T1000 (cell line): ENCODE data around the gene UBL4B.

Experiments used
- DNase-seq: peaks from one replicate; lab custom pipeline; 2025; ENCODE audit warnings: mixed read lengths; lab: John Stamatoyannopoulos, UW

UBL4B gene

DNA sequence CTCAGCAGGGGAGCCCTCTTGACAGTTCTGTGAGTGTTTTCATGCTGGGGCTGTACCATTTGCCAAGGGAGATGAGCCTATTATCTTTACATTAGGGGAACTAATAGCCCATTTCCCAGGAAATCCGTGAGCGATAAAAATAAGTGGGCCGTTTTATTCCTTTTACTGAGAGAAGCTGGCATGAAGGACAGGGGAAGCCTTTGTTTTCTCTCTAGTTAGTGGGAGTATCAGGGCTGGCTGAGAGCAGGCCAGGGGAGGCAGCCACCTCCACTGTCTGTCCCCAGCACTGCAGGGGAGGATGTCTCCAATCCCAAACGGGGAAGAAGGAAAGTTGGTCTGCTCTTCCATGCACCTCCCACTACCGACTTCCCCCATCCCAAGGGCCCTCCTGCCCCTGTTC is 2.5 kb downstream of the UBL4B start:
- DNase-seq = no peak

DNA sequence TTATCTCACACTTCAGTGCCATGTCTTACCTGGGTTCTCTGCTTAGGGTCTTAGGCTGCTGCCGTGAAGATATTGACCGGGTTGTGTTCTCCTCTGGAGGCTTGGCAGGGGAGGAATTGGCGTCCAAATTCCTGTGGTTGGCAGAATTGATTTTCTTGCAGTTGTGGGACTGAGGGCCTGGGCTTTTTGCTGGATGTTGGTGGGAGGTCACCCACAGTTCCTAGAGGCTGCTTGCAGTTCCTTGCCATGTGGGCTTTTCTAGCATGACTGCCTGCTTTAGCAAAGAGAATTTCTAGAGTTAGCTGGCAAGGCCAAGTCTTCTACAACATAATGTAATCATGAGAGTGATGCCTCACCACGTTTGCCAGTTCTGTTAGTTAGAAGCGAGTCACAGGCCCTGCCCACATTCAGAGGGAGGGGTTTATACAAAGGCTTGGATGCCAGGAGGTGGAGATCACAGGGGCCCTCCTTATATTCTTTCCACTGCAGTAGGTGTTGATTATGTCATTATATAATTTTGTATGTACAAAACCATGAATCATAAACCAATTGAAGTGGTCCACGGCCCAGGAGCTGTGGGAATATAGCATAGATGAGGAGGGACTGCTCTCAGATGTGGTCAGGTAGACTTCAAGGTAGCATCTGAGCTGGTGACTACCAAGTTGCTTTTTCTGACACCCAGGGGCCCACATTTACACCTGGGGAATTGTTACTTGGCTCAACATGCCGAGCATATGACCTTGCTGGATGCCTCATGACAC is 6.6 kb downstream of the UBL4B start:
- no peak for DNase-seq

DNA sequence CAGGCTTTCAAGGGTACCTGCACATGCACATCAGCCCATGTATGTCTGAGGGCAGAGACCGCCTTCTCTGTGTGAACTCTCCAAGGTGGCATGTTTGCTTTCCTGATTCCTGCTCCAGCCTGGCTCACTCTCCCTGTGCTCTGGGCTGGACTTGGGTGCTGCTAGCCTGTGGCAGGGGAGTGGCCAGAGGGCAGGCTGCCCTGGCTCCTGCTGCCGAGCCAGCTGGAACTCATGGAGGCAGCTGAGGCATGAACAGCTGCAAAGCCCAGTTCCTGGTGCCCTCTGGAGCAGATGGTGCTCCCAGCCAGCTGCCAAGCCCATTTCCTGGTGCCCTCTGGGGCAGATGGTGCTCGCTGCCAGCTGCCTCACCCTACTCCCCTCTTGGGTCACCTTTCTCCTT is 7.6 kb downstream of the UBL4B start:
- no peak for DNase-seq

DNA sequence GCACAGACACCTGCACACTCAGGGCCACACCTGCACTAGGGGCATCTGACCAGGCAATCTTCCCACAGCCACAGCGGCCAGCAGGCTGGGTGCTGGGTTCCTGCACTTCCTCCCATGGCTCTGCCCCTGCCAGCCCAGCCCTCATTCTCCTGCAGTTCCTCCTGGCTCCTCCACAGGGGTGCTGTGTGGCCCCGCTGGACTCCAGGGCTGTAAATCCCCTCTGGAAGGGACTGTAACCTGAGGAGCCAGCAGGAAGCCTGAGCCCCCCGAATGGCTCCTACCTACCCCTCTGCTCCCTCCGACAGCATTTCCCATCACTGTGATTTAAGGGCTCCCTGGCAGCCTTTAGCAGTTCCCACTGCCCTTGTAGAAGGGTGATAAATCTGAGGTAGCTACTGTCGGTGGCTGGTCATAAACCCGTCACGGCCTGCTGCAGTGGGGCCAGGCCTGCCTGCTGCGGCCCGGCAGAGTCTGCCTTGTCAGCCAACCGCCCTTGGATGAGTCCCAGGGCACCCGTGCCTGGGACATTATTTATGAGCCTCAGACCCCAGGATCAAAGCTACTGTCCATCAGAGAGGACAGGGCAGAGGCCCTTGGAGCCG is 8.8 kb downstream of the UBL4B start:
- DNase-seq = no peak

DNA sequence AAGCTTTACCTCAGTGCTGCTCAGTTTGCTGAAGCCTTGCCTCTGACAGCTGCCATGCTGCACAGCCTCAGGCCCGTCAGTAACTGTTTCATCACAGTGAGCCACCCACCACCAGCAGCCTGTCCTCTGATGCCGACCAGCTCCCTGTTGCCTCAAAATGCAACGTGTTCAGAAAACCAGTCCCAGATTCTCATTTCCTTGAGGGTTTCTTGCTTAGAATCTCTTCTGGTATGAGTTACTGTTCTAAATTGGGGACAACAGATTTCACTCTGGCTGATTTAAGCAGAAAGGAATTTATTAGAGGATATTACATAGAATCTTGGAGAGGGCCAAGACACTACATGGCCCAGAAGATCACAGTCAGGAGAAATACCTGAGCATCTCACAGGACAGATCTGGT is 11.0 kb downstream of the UBL4B start:
- no peak for DNase-seq

GRCh38 chr1:110125810-110126209 is 13.6 kb downstream of the UBL4B start:
- no peak for DNase-seq

- no peak for DNase-seq
These were observed 17.9 kb downstream of the UBL4B start for GRCh38 chr1:110130113-110130591.

- no peak for DNase-seq
These were observed 18.7 kb downstream of the UBL4B start for GRCh38 chr1:110130989-110131388.

DNA sequence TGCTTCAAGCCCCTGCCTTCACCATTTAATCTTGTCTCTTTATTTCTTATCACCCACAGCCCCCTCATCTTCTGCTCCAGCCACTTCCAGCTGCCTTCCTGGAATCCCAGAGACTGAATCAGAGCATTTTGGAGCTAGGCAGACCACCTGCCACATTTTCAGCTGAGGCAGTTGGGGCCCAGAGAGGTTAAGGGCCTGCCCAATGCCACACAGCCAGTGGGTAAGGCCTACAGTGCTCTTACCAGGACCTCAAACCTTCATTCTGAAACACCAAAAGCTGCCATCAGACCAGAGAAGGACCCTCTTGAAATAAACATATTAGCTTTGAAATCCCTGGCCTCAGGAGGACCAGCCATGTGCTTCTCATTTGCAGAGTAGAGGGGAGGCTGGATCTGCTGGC is 20.4 kb downstream of the UBL4B start:
- DNase-seq = no peak

GRCh38 chr1:110133436-110133835 is 21.2 kb downstream of the UBL4B start:
- DNase-seq = no peak

DNA sequence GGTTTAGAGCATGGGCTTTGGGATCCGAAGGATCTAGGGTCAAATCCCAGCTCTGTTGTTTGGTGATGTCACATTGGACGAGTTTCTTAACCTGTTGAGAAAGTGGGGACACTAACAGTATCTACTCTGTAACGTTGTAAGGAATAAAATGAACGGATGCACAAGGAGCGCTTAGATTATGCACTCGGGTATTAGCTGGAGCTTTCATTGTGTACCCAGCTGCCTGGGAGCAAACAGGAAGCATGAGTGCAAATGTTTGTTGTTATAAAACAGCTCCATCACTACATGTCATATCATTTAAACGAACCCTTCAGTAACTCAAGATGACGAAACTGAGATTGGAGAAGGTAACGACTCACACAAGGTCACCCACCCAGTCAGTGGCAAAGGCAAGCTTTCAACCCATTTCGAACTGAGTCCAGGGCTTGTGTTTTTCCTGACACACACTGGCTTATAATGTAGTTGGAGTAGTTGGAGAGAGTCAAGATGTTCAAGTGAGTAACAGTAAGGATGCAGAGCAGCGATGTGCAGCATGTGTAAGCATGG is 21.9 kb downstream of the UBL4B start:
- no peak for DNase-seq

DNA sequence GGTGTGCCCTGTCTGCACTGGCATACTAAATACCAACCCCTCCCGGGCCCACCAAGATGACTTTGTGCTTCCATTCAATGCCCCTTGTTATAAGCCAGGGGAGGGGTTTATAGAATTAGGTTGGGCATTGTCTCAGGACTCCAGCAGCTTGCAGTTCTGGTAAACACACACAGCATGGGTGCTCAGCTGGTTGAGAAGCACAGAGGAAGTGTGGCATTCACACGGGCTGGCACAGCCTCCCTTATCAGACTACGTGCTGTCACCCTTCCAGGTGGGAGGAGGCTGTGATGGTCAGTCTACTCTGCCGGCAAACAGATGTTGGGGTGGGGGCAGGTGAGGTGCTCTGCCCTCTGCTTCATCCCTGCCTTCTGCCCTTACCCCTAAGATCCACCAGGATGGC is 23.0 kb downstream of the UBL4B start:
- DNase-seq = no peak

GRCh38 chr1:110135666-110136065 is 23.4 kb downstream of the UBL4B start:
- DNase-seq = no peak

DNA sequence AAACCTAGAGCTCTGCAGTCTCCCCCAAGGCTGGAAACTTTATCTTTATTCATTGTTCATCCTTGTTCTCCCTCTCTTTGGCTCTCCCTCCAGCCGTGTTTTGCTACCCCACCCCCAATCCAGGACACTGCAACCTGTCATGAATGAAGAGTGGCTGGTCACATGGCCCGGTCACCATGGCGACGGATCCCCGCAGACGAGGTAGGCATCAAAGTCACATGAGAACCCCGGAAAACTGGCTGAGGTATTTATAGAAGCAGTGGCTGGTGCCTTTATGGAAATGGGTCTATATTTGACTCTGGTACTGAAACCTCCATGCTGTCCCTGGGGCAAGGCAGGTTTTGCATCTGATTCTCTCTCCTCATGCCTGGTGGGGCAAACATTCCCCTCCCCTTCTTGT is 24.7 kb downstream of the UBL4B start:
- no peak for DNase-seq

GRCh38 chr1:110138956-110139355 is 26.7 kb downstream of the UBL4B start:
- no peak for DNase-seq

DNA sequence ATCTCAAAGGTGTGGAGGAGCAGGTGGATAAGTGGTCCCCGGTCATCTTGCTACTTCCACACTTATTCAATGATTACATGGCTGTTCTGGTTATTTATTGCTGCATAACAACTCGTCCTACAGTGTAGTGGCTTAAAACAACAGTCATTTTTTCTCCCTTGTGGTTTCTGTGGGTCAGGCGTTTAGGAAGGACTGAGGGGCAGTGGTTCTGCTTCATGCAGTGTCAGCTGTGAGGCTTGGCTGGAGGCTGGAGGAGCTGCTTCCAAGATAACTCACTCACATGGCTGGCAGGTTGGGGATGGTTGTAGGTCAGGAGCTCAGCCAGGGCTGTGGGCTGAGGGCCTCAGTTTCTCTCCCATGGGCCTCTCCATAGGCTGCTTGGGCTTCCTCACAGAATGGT is 32.1 kb downstream of the UBL4B start:
- no peak for DNase-seq

DNA sequence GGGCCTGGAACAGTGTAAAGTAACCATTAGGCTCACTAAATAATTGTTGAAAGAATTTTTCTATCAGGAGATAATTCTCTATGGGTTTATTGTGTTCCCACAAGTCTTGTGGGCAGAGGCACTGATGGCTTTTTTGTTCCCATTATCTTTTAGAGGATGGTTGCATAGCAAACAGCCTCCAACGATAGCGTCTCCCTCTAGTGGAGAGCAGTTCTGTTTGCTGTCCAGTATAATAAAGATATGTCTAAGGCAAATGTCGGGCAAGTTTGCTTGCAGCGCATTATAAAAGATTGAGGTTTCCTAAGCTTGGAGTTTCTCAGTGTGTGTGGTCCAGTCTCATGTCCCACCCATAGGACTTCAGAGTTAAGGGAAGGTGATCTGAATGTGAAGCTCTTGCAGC is 36.7 kb downstream of the UBL4B start:
- DNase-seq = no peak

- no peak for DNase-seq
These were observed 38.3 kb downstream of the UBL4B start, which contains the start of gene SLC6A17 for GRCh38 chr1:110150330-110151174. TSS of gene SLC6A17 (plus strand) at chr1:110150494. CDS start at chr1:110166930, 16,436 bp downstream.

DNA sequence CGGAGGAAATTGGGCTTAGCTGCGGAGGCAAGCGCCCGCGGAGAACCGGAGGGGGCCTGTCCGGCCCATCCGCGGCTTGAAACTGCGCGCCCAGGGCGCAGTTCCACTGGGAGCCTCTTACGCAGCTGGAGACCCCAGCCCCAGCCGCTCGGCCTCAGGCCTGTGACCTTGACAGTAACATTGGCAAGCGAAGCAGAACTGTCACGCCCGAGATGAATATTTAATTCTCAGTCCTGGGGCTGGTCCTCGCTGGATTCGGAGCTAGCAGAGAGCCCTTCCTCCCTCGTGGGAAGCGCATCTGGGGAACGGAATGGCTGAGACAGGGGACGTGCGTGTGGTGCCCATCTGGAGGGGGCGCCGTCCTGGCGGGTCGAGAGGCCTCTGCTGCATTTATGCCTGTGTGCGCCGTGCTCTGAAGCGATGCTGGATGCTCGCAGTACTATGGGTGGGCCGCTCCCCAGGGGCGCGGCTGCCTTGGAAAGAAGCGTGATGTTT is 39.0 kb downstream of the UBL4B start:
- DNase-seq = no peak

DNA sequence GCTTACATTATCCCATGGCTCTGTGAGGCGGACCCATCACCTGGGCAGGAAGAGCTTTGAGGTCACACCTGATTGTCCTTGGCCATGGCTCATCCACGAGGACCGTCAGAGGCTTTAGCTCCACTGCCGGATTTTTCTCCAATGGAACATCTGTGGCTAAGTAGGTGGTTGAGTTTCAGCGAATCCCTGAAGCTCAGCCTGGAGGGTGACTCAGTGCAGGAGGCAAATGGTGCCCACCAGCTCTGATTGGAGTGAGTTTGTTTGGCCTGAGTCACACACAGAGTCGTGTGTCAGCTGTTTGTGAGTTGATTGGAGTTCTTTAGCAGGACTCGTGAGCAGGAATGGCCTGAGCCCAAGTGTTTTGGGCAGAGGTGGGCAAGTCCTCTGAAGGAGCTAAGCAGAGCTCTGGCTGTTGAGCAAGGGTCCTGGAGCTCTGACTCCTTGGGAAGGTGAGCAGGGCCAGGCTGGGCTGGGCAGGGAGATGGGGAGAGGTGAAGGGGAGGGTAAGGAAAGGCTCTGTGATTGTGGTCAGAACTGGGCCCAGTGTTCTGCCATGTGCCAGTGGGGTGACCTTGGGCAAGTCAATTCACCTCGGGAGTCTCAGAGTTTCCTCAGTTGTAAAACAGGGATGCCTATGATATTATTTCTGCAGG is 40.0 kb downstream of the UBL4B start:
- DNase-seq = no peak

DNA sequence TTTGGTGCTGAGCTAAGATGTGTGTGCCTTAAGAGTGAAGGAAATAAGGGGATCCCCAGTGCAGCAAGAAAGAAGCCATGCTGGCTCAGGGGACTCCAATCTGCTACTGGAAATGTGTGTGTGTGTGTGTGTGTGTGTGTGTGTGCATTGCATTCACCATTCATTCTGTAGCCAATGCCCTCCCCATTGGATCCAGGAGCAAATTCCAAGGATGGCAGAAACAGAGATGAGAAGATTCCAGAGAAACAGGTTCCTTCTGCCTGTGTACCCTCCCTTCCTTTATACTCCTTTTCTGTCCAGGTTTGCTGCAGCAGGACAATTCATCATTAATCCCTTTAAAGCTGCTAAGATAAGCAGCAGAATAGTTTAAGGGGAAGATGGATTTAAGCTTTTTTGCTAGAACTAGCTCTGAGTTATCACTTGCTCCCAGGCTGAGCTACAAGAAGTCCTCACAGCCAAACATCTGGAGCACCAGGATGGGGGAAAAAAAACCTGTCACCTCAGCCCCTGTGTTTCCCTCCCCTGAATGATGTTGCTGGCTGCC is 41.2 kb downstream of the UBL4B start:
- no peak for DNase-seq
